Liver (tissue), 9 donors: Measurements from ENCODE around the gene CHKA. TPM values are rescaled to one million over a fixed set of nuclear protein-coding genes. Genes with fewer than 3 reads are reported as not detected.

Experiments used
- DNase-seq: peaks from one replicate; pipeline ENCODE4 v3.0.0-alpha.2; 2017; ENCODE audit warnings: low spot score
- H3K27ac ChIP-seq, 2 donors: one replicate each; pipeline ENCODE4 v1.7.0; 2013; ENCODE audit warnings: inconsistent platforms in 2 of 2, low read length in 2 of 2, control low read depth in 1 of 2, low read depth in 1 of 2, mild to moderate bottlenecking in 1 of 2
- H3K27me3 ChIP-seq, 4 donors: one replicate each; pipeline versions ENCODE4 v1.6.1 to v1.7.0; 2013; ENCODE audit warnings: low read length in 3 of 4, inconsistent platforms in 1 of 4, mild to moderate bottlenecking in 1 of 4, moderate library complexity in 1 of 4; ENCODE audit not compliant: control insufficient read depth in 4 of 4, insufficient read depth in 4 of 4
- H3K36me3 ChIP-seq, 4 donors: one replicate each; pipeline versions ENCODE4 v1.6.1 to v1.7.0; 2013; ENCODE audit warnings: low read length in 3 of 4, mild to moderate bottlenecking in 3 of 4, low read depth in 1 of 4, moderate library complexity in 1 of 4; ENCODE audit not compliant: control insufficient read depth in 4 of 4, insufficient read depth in 3 of 4
- H3K4me1 ChIP-seq, 4 donors: one replicate each; pipeline versions ENCODE4 v1.6.1 to v1.7.0; 2013; ENCODE audit warnings: low read length in 3 of 4, mild to moderate bottlenecking in 3 of 4, moderate library complexity in 1 of 4; ENCODE audit not compliant: control insufficient read depth in 4 of 4, insufficient read depth in 4 of 4
- H3K4me3 ChIP-seq, 3 donors: one replicate each; pipeline versions ENCODE4 v1.6.1 to v1.7.0; 2013; ENCODE audit warnings: low read length in 3 of 3, control low read depth in 1 of 3, low read depth in 1 of 3, mild to moderate bottlenecking in 1 of 3
- H3K9ac ChIP-seq, 2 donors: one replicate each; pipeline ENCODE4 v1.7.0; 2013; ENCODE audit warnings: low read length in 2 of 2, mild to moderate bottlenecking in 2 of 2, moderate library complexity in 2 of 2, control low read depth in 1 of 2, low read depth in 1 of 2
- H3K9me3 ChIP-seq, 4 donors: one replicate each; pipeline versions ENCODE4 v1.6.1 to v1.7.0; 2013; ENCODE audit warnings: low read length in 3 of 4; ENCODE audit not compliant: control insufficient read depth in 4 of 4
- ATF3 ChIP-seq: IDR thresholded peaks from 2 replicates; pipeline ENCODE4 v1.6.1; 2016; ENCODE audit warnings: antibody characterized with exemption
- CTCF ChIP-seq: fragments of 150-350 bp; IDR thresholded peaks from 2 replicates; pipeline ENCODE4 v1.5.1; 2017; ENCODE audit warnings: improper control_type of control experiment, low read depth, low read length; ENCODE audit not compliant: missing input control
- EGR1 ChIP-seq, 2 donors: IDR thresholded peaks; 2 replicates each; pipeline ENCODE4 v1.6.1; 2016 to 2018; ENCODE audit warnings: antibody characterized with exemption in 2 of 2, low read depth in 2 of 2
- FOXA1 ChIP-seq: IDR thresholded peaks from 2 replicates; pipeline ENCODE4 v1.6.1; 2016; ENCODE audit warnings: antibody characterized with exemption
- FOXA2 ChIP-seq: IDR thresholded peaks from 2 replicates; pipeline ENCODE4 v1.6.1; 2016; ENCODE audit warnings: antibody characterized with exemption
- GABPA ChIP-seq, 2 donors: IDR thresholded peaks in 1 of 2; conservative IDR thresholded peaks in 1 of 2; 2 replicates each; pipeline ENCODE4 v1.6.1; 2016; ENCODE audit warnings: antibody characterized with exemption in 2 of 2, mild to moderate bottlenecking in 1 of 2, moderate library complexity in 1 of 2
- HNF4A ChIP-seq, 2 donors: conservative IDR thresholded peaks; 2 replicates each; pipeline ENCODE4 v1.6.1; 2016; ENCODE audit warnings: antibody characterized with exemption in 2 of 2, mild to moderate bottlenecking in 2 of 2
- HNF4G ChIP-seq: IDR thresholded peaks from 2 replicates; pipeline ENCODE4 v1.6.1; 2016; ENCODE audit warnings: antibody characterized with exemption
- JUND ChIP-seq, 2 donors: IDR thresholded peaks; 2 replicates each; pipeline ENCODE4 v1.6.1; 2016; ENCODE audit warnings: antibody characterized with exemption in 2 of 2
- MAX ChIP-seq: IDR thresholded peaks from 2 replicates; pipeline ENCODE4 v1.6.1; 2016; ENCODE audit warnings: antibody characterized with exemption
- NR2F2 ChIP-seq: IDR thresholded peaks from 2 replicates; pipeline ENCODE4 v1.6.1; 2016; ENCODE audit warnings: antibody characterized with exemption
- RAD21 ChIP-seq, 2 donors: IDR thresholded peaks; 2 replicates each; pipeline ENCODE4 v1.6.1; 2016; ENCODE audit warnings: antibody characterized with exemption in 2 of 2, mild to moderate bottlenecking in 2 of 2
- REST ChIP-seq: IDR thresholded peaks from 2 replicates; pipeline ENCODE4 v1.6.1; 2016; ENCODE audit warnings: antibody characterized with exemption, mild to moderate bottlenecking
- RXRA ChIP-seq, 2 donors: IDR thresholded peaks; 2 replicates each; pipeline ENCODE4 v1.6.1; 2017 to 2018; ENCODE audit warnings: antibody characterized with exemption in 2 of 2, mild to moderate bottlenecking in 1 of 2
- SP1 ChIP-seq: IDR thresholded peaks from 2 replicates; pipeline ENCODE4 v1.6.1; 2018; ENCODE audit warnings: antibody characterized with exemption, mild to moderate bottlenecking
- TAF1 ChIP-seq: conservative IDR thresholded peaks from 2 replicates; pipeline ENCODE4 v1.6.1; 2016; ENCODE audit warnings: antibody characterized with exemption, mild to moderate bottlenecking
- YY1 ChIP-seq: IDR thresholded peaks from 2 replicates; pipeline ENCODE4 v1.6.1; 2016; ENCODE audit warnings: antibody characterized with exemption, mild to moderate bottlenecking
- ZBTB33 ChIP-seq: IDR thresholded peaks from 2 replicates; pipeline ENCODE4 v1.6.1; 2016; ENCODE audit warnings: antibody characterized with exemption
- WGBS: extraction: QIAGEN DNeasy Blood & Tissue Kit; methylation state at CpG from one replicate; pipeline ENCODE4 v1.1.7; 2013; 5-methylcytosine and 5-hydroxymethylcytosine counted together
- polyA plus RNA-seq, 2 donors: library from polyadenylated mRNA; stranded (reverse) in 1 of 2; unstranded in 1 of 2; fragments of 200-250 nt in 1 of 2; fragments of >200 nt in 1 of 2; fragmentation: Nextera tagmentation in 1 of 2; extraction: Ambion mirVana in 1 of 2; gene quantifications; one replicate each; pipeline versions ENCODE4 v1.2.1 to v1.2.3, GENCODE V29; 2013 to 2015
- total RNA-seq, 2 donors: library from RNA; depleted of rRNA; stranded (reverse); fragments of >200 nt; gene quantifications; one replicate each; pipeline ENCODE4 v1.2.3, GENCODE V29; 2014
- donor health status: healthy.
- donor health status: healthy.
- donor health status: healthy.
- donor health status: healthy.
- donor health status: healthy.

CHKA gene
- total and polyA plus RNA-seq, 4 donors, result 11.4 to 41.9 (median 17.3) TPM

GRCh38 chr11:68128682-68129327 is 7.6 kb upstream of the CHKA start:
- H3K4me3 ChIP-seq, result peak overlapping the region in 1 of 3 donors; percentile 53
- H3K4me1 ChIP-seq, result peaks cover 14 to 37% (median 29%) of the 10 kb centered on the region in 4 donors
- no peaks in the 10 kb centered on the region for H3K27me3 ChIP-seq
- no peak overlapping the region for H3K9ac ChIP-seq
- peak overlapping the region; percentile 74 to 88 for H3K27ac ChIP-seq
- H3K36me3 ChIP-seq, result no peaks in the 10 kb centered on the region
- TF ChIP-seq JUND (IDR thresholded peaks at IDR 0.05) (peak in 1 of 2 donors; percentile 55), HNF4G (no peak), EGR1 (IDR thresholded peaks at IDR 0.05; ENCODE audit: low read depth in 2 of 2) (peak in 1 of 2 donors; percentile 13), MAX (peak; percentile 76), ZBTB33 (no peak), GABPA (IDR thresholded peaks at IDR 0.05 in 1 of 2, conservative IDR thresholded peaks at IDR 0.05 in 1 of 2) (no peak), RAD21 (IDR thresholded peaks at IDR 0.05) (peak in 1 of 2 donors; percentile 37), YY1 (no peak), RXRA (IDR thresholded peaks at IDR 0.05) (peak; percentile 64 to 83), CTCF (no peak), HNF4A (conservative IDR thresholded peaks at IDR 0.05) (peak; percentile 55 to 74), REST (peak; percentile 19), TAF1 (no peak), NR2F2 (peak; percentile 19), SP1 (peak; percentile 35), ATF3 (no peak), FOXA2 (no peak), FOXA1 (no peak)
- H3K9me3 ChIP-seq, result no peaks in the 10 kb centered on the region
- DNase-seq, result peak; percentile 69
- WGBS, result 21% methylated on average over 15 of the region's 15 CpGs
